ENCODE results near the gene KRT2.

- TF ChIP-seq CTCF (IDR thresholded peaks at IDR 0.05) (no peak), EZH2 (IDR thresholded peaks at IDR 0.05; ENCODE audit: borderline replicate concordance, insufficient read depth, low read depth, low read length, poor library complexity, severe bottlenecking) (no peak)
These were observed 9.7 kb upstream of the KRT2 start for GRCh38 chr12:52661668-52662067.

All from B cell (primary cell).